HEK293T (cell line): ENCODE measurements around the gene U2AF2.

Source experiments
- CTCF ChIA-PET: fragments of 350-600 bp; formaldehyde crosslinking; extraction: SDS; loops from one replicate; lab custom pipeline; 2021; ENCODE audit warnings: antibody characterized with exemption, inconsistent platforms; lab: Yijun Ruan, JAX
- POLR2A ChIA-PET: fragments of 350-600 bp; formaldehyde crosslinking; extraction: SDS; loops from one replicate; lab custom pipeline; 2020; ENCODE audit warnings: antibody characterized with exemption, inconsistent platforms; lab: Yijun Ruan, JAX
- DNase-seq: peaks from one replicate; pipeline ENCODE4 v3.0.0; 2012; ENCODE audit warnings: mixed read lengths; ENCODE audit errors: extremely low spot score
- ARNT ChIP-seq: fragments of 450-650 bp; IDR thresholded peaks from 2 replicates; pipeline ENCODE4 v1.6.1; 2017; ENCODE audit warnings: mild to moderate bottlenecking
- BHLHE40 ChIP-seq: fragments of 450-650 bp; IDR thresholded peaks from 2 replicates; pipeline ENCODE4 v1.6.1; 2016; ENCODE audit warnings: mild to moderate bottlenecking, moderate library complexity, borderline replicate concordance
- CTBP1 ChIP-seq: fragments of 450-650 bp; IDR thresholded peaks from 2 replicates; pipeline ENCODE4 v1.6.1; 2016; ENCODE audit warnings: borderline replicate concordance
- ELF4 ChIP-seq: fragments of 450-650 bp; IDR thresholded peaks from 2 replicates; pipeline ENCODE4 v1.6.1; 2017; ENCODE audit warnings: antibody characterized with exemption
- FOXA1 ChIP-seq: fragments of 450-650 bp; IDR thresholded peaks from 2 replicates; pipeline ENCODE4 v1.6.1; 2016; ENCODE audit warnings: mild to moderate bottlenecking
- FOXK2 ChIP-seq: fragments of 450-650 bp; IDR thresholded peaks from 2 replicates; pipeline ENCODE4 v1.6.1; 2016; ENCODE audit warnings: mild to moderate bottlenecking
- FOXM1 ChIP-seq: fragments of 450-650 bp; IDR thresholded peaks from 2 replicates; pipeline ENCODE4 v1.6.1; 2017; ENCODE audit warnings: mild to moderate bottlenecking, borderline replicate concordance
- HDGF ChIP-seq: fragments of 450-650 bp; IDR thresholded peaks from 2 replicates; pipeline ENCODE4 v1.6.1; 2017; ENCODE audit warnings: antibody characterized with exemption, borderline replicate concordance
- L3MBTL2 ChIP-seq: fragments of 450-650 bp; conservative IDR thresholded peaks from 2 replicates; pipeline ENCODE4 v1.6.1; 2016; ENCODE audit warnings: mild to moderate bottlenecking
- LEF1 ChIP-seq: fragments of 450-650 bp; IDR thresholded peaks from 2 replicates; pipeline ENCODE4 v1.6.1; 2017; ENCODE audit warnings: mild to moderate bottlenecking, borderline replicate concordance
- NFRKB ChIP-seq: fragments of 450-650 bp; IDR thresholded peaks from 2 replicates; pipeline ENCODE4 v1.6.1; 2016; ENCODE audit warnings: mild to moderate bottlenecking, moderate library complexity
- SP1 ChIP-seq: fragments of 450-650 bp; IDR thresholded peaks from 2 replicates; pipeline ENCODE4 v1.6.1; 2017
- SUZ12 ChIP-seq: fragments of 450-650 bp; IDR thresholded peaks from 2 replicates; pipeline ENCODE4 v1.6.1; 2016; ENCODE audit warnings: mild to moderate bottlenecking
- TARDBP ChIP-seq: fragments of 450-650 bp; IDR thresholded peaks from 2 replicates; pipeline ENCODE4 v1.6.1; 2016
- ZNF384 ChIP-seq: fragments of 450-650 bp; IDR thresholded peaks from 2 replicates; pipeline ENCODE4 v1.6.1; 2016
- TF ChIP-seq, protein P1 (sequence below): fragments of 450-650 bp; IDR thresholded peaks from 2 replicates; pipeline ENCODE4 v1.6.1; 2016

The U2AF2 gene

DNA sequence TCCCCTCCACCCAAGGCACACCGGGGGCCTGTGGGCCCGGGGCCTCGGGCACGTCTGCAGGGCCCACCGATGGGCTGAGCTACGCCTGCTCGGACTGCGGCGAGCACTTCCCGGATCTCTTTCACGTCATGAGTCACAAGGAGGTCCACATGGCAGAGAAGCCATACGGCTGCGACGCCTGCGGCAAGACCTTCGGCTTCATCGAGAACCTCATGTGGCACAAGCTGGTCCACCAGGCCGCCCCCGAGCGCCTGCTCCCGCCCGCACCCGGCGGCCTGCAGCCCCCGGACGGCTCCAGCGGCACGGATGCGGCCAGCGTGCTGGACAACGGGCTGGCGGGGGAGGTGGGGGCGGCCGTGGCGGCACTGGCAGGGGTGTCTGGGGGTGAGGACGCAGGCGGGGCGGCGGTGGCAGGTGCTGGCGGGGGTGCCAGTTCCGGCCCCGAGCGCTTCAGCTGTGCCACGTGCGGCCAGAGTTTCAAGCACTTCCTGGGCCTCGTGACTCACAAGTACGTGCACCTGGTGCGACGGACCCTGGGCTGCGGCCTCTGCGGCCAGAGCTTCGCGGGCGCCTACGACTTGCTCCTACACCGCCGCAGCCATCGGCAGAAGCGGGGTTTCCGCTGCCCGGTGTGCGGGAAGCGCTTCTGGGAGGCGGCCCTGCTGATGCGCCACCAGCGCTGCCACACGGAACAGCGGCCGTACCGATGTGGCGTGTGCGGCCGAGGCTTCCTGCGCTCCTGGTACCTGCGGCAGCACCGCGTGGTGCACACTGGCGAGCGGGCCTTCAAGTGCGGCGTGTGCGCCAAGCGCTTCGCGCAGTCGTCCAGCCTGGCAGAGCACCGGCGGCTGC is 39.1 kb upstream of the U2AF2 start:
- TF ChIP-seq NFRKB, result no peak
- TF ChIP-seq TARDBP, result no peak
- no peak for TF ChIP-seq BHLHE40
- no peak for TF ChIP-seq FOXA1
- TF ChIP-seq ELF4, result no peak
- no peak for TF ChIP-seq HDGF
- no peak for TF ChIP-seq FOXK2
- TF ChIP-seq ZNF384, result no peak
- TF ChIP-seq, protein P1, sequence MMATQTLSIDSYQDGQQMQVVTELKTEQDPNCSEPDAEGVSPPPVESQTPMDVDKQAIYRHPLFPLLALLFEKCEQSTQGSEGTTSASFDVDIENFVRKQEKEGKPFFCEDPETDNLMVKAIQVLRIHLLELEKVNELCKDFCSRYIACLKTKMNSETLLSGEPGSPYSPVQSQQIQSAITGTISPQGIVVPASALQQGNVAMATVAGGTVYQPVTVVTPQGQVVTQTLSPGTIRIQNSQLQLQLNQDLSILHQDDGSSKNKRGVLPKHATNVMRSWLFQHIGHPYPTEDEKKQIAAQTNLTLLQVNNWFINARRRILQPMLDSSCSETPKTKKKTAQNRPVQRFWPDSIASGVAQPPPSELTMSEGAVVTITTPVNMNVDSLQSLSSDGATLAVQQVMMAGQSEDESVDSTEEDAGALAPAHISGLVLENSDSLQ, result no peak
- no peak for TF ChIP-seq L3MBTL2
- TF ChIP-seq SP1, result no peak
- no peak for TF ChIP-seq ARNT
- no peak for TF ChIP-seq CTBP1
- TF ChIP-seq LEF1, result no peak
- TF ChIP-seq SUZ12, result no peak
- no peak for TF ChIP-seq FOXM1
- DNase-seq, result no peak
- CTCF ChIA-PET, result no interaction called here
- POLR2A ChIA-PET, result no interaction called here

DNA sequence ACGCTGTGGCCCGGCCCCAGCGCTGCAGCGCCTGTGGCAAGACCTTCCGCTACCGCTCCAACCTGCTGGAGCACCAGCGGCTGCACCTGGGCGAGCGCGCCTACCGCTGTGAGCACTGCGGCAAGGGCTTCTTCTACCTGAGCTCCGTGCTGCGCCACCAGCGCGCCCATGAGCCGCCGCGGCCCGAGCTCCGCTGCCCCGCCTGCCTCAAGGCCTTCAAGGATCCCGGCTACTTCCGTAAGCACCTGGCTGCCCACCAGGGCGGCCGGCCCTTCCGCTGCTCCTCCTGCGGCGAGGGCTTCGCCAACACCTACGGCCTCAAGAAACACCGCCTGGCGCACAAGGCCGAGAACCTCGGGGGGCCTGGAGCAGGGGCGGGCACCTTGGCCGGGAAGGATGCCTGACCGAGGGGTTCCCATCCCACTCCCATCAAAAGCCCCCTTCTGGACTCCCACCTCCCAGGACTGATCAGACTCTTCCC is 38.4 kb upstream of the U2AF2 start:
- CTCF ChIA-PET, result no interaction called here

DNA sequence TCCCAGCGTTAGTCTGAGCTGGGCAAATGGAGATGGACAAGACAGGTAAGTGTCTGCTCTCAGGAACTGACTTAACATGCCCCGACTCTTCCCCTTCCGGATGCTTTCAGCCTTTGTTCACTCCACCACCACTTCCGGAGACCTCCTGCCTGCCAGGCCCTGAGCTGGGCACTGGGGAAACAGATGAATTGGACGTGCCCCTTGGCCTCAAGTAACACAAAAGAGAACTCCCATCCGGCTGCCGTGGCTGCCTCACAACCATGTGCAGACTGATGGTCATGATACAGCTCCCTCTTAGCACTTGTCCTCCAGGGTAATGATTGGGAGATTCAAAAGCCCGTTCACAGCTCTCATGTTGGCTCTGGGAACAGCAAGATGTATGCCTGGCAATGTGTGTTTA is 37.4 kb upstream of the U2AF2 start:
- TF ChIP-seq CTBP1 (no peak), SP1 (no peak)
- POLR2A ChIA-PET, result interaction anchor here (0.7 kb wide), 1 partner anchor 214 kb away, joined by 3 read pairs; no protein-coding TSS in a partner anchor
- DNase-seq, result no peak
- CTCF ChIA-PET, result interaction anchor here (0.8 kb wide), 1 partner anchor 11 kb away, joined by 3 read pairs; the partner anchor contains the start of gene ZNF865

More for the DNA sequence above, 38.4 kb upstream of the U2AF2 start:
- POLR2A ChIA-PET, result no interaction called here
- TF ChIP-seq HDGF, result no peak
- no peak for TF ChIP-seq LEF1
- TF ChIP-seq FOXA1, result no peak
- no peak for TF ChIP-seq SUZ12
- no peak for DNase-seq

DNA sequence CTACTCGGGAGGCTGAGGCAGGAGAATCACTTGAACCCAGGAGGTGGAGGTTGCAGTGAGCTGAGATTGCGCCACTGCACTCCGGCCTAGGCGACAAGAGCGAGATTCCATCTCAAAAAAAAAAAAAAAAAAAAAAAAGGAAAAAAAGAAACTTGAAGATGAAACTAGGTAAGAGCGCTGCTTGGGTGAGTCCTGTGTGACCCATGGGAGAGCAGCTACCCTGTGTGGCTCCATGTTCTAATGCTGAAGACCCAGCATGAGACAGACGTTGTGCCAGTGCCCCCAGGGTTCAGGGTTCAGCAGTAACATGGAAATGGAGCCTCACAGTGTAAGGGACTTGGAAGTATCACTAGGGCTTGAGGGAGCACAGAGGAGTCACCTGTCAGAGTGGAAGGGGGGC is 36.4 kb upstream of the U2AF2 start:
- no peak for DNase-seq
- CTCF ChIA-PET, result no interaction called here
- POLR2A ChIA-PET, result interaction anchor here (2.3 kb wide), 1 partner anchor 13 kb away, joined by 14 read pairs; the partner anchor contains the start of gene ZNF865
- no peak for TF ChIP-seq ZNF384
- TF ChIP-seq, protein P1, result no peak
- no peak for TF ChIP-seq FOXA1
- TF ChIP-seq ELF4, result no peak
- TF ChIP-seq ARNT, result no peak
- no peak for TF ChIP-seq HDGF
- TF ChIP-seq TARDBP, result no peak
- TF ChIP-seq CTBP1, result no peak
- no peak for TF ChIP-seq NFRKB
- no peak for TF ChIP-seq FOXK2
- TF ChIP-seq BHLHE40, result no peak
- TF ChIP-seq FOXM1, result no peak
- no peak for TF ChIP-seq SP1
- TF ChIP-seq L3MBTL2, result no peak
- no peak for TF ChIP-seq SUZ12
- no peak for TF ChIP-seq LEF1

DNA sequence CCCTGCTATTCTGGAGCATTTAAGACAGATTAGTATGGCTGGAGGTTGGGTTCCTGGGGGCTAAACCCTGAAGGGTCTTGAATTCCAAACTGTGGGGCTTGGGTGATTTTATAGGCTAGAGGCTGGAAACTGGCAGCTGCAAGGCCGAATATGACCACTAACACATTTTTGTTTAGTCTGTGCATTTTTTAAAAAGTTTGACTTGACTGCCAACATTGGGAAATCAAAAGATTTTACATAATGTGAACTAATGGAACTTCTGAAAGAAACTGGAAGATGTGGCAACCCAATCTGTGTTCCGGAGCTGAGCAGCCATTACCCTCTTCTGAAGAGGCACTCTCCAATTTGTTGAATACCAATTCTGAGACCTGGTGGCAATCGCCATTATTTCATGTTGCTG is 35.5 kb upstream of the U2AF2 start:
- ChIA-PET POLR2A (interaction anchor here (2.3 kb wide), 1 partner anchor 14 kb away, joined by 14 read pairs; the partner anchor contains the start of gene ZNF865), CTCF (interaction anchor here (1.0 kb wide), 1 partner anchor 12 kb away, joined by 4 read pairs; no protein-coding TSS in a partner anchor)
- DNase-seq, result no peak
- TF ChIP-seq FOXK2 (no peak), ZNF384 (no peak)

DNA sequence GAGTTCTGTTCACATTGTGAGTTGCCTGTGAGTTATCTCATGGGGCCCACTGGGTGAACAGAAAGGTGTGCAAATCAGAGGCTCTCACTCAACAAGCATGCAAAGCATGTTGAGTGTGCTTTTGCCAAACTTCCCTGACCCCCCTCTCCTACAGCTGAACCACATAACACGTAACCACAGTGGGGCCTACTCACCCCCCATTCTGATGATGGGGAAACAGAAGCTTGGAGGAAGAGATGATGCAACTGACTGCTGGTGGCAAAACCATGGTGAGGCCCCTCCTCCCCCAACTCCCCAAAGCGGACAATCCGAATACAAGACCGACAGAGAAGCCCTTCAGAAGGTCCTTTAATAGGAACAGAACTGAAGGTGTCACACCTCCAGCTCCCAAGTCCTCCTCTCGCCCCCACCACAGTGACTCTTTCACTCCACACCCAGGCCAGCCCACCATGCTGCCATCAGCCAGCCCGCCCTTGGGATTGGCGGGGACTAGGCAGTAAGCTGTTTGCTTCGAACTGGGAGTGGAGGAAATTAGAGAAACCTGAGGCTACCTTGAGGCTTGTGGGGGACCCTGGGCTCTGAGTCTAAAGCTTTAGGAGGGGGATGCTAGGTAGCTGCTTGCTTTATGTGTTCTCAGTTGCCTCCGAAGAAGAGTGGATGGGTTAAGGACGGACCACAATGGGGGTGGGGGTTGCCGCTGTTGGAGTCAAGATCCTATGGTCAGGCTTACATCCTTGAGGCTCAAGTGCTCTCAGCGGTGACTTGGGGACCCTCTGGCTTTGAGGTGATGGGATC is 34.2 kb upstream of the U2AF2 start:
- DNase-seq, result no peak
- ChIA-PET CTCF (no interaction called here), POLR2A (interaction anchor here (0.9 kb wide), 1 partner anchor 11 kb away, joined by 3 read pairs; no protein-coding TSS in a partner anchor)
- no peak for TF ChIP-seq CTBP1
- TF ChIP-seq NFRKB, result no peak
- no peak for TF ChIP-seq FOXM1
- TF ChIP-seq HDGF, result no peak
- no peak for TF ChIP-seq TARDBP
- TF ChIP-seq ELF4, result no peak
- TF ChIP-seq L3MBTL2, result no peak
- no peak for TF ChIP-seq FOXK2
- no peak for TF ChIP-seq LEF1
- no peak for TF ChIP-seq FOXA1
- TF ChIP-seq BHLHE40, result no peak
- TF ChIP-seq, protein P1, result no peak
- TF ChIP-seq ZNF384, result no peak
